SK-N-SH treated with all-trans-retinoic acid at 6 μM for 48 hours (cell line): ENCODE measurements around the gene SUPT16H.
"Not testable (repeated sequence)": the region's sequence is repeated elsewhere in the genome, so short reads cannot be mapped to it uniquely, and the experiment has no call there.

ENCODE experiments used
- ATAC-seq: fragments of 200-7000 bp; cut with Tn5 transposase; 3 replicates; pipeline ENCODE4 v1.9.1; 2020; ENCODE audit warnings: mild to moderate bottlenecking, moderate library complexity
- BACH2 ChIP-seq: fragments of 250-450 bp; sonication (Bioruptor Pico); IDR thresholded peaks from 2 replicates; pipeline ENCODE4 v1.9.0; 2021; ENCODE audit warnings: mild to moderate bottlenecking, borderline replicate concordance
- TOX ChIP-seq: fragments of 250-450 bp; sonication (Bioruptor Pico); IDR thresholded peaks from 2 replicates; pipeline ENCODE4 v1.8.0; 2021; ENCODE audit warnings: mild to moderate bottlenecking, moderate library complexity, borderline replicate concordance
- ZNF70 ChIP-seq: fragments of 450-650 bp; formaldehyde crosslinking; IDR thresholded peaks from 2 replicates; pipeline ENCODE4 v1.5.0; 2020; ENCODE audit warnings: mild to moderate bottlenecking, moderate library complexity

The SUPT16H gene

GRCh38 chr14:21307637-21308036 is 76.2 kb downstream of the SUPT16H start (continued):
- no peak for TF ChIP-seq BACH2 (CRISPR knock-in tag)

DNA sequence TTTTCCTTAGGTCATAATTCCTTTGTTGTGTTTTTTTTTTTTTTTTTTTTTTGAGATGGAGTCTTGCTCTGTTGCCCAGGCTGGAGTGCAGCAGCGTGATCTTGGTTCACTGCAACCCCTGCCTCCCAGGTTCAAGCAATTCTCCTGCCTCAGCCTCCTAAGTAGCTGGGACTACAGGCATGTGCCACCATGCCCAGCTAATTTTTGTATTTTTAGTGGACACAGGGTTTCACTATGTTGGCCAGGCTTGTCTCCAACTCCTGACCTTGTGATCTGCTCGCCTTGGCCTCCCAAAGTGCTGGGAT is 81.0 kb downstream of the SUPT16H start:
- not testable (repeated sequence) for ATAC-seq

- no peak for ATAC-seq
- TF ChIP-seq TOX (CRISPR knock-in tag) = no peak
- TF ChIP-seq BACH2 (CRISPR knock-in tag) = no peak
- no peak for TF ChIP-seq ZNF70 (CRISPR knock-in tag)
These were observed 81.6 kb downstream of the SUPT16H start for GRCh38 chr14:21302013-21302835.
